HepG2 (cell line): Measurements from ENCODE around the gene FAM193A. TPM values are rescaled to one million over a fixed set of nuclear protein-coding genes. Genes with fewer than 3 reads are reported as not detected.

Experiments
- CAMTA2 ChIP-seq: sonication (generic); formaldehyde crosslinking; IDR thresholded peaks from 2 replicates; pipeline ENCODE4 v1.4.0; 2020; ENCODE audit warnings: mild to moderate bottlenecking, missing genetic modification reagents, borderline replicate concordance
- HINFP ChIP-seq: sonication (generic); formaldehyde crosslinking; IDR thresholded peaks from 2 replicates; pipeline ENCODE4 v1.4.0; 2020; ENCODE audit warnings: low read depth, mild to moderate bottlenecking, missing genetic modification reagents
- HMGXB4 ChIP-seq, 2 experiments: sonication (generic) in 1 of 2; formaldehyde crosslinking in 1 of 2; IDR thresholded peaks; 2 replicates each; pipeline versions ENCODE4 v1.4.0 to v1.6.1; 2018 to 2020; ENCODE audit warnings: missing genetic modification reagents in 2 of 2, borderline replicate concordance in 1 of 2, low read depth in 1 of 2, mild to moderate bottlenecking in 1 of 2, missing biosample characterization in 1 of 2
- HOXA3 ChIP-seq: sonication (generic); formaldehyde crosslinking; IDR thresholded peaks from 2 replicates; pipeline ENCODE4 v1.5.0; 2020; ENCODE audit warnings: missing genetic modification reagents
- RELA ChIP-seq: sonication (generic); formaldehyde crosslinking; IDR thresholded peaks from 2 replicates; pipeline ENCODE4 v1.4.0; 2020; ENCODE audit warnings: missing genetic modification reagents
- SNRNP70 ChIP-seq: fragments of 200-400 bp; formaldehyde crosslinking; IDR thresholded peaks from 2 replicates; pipeline ENCODE4 v1.6.1; 2017; ENCODE audit warnings: mild to moderate bottlenecking, low read depth, low read length, moderate library complexity
- ZNF839 ChIP-seq: sonication (generic); formaldehyde crosslinking; IDR thresholded peaks from 2 replicates; pipeline ENCODE4 v1.4.0; 2020; ENCODE audit warnings: missing genetic modification reagents, mild to moderate bottlenecking, borderline replicate concordance
- ZSCAN12 ChIP-seq: sonication (generic); formaldehyde crosslinking; IDR thresholded peaks from 2 replicates; pipeline ENCODE4 v1.9.0; 2021; ENCODE audit warnings: mild to moderate bottlenecking, missing genetic modification reagents
- polyA plus RNA-seq, 8 experiments: library from polyadenylated mRNA; depleted of rRNA in 3 of 8; stranded (reverse) in 7 of 8; unstranded in 1 of 8; fragments of >200 nt; fragmentation: Illumina TruSeq in 4 of 8; extraction: Trizol in 4 of 8; gene quantifications; 2 replicates each; pipeline versions ENCODE4 v1.2.1 to v1.2.3, GENCODE V29; 2011 to 2016; ENCODE audit warnings: low read depth in 4 of 8, missing spikeins in 1 of 8, mixed read lengths in 1 of 8; ENCODE audit not compliant: insufficient read depth in 1 of 8
- total RNA-seq, 5 experiments: library from RNA; depleted of rRNA; stranded (reverse); fragments of >200 nt; fragmentation: Illumina TruSeq; extraction: Trizol; gene quantifications; 2 replicates each; pipeline ENCODE4 v1.2.3, GENCODE V29; 2016; ENCODE audit warnings: low read depth in 1 of 5
- TF ChIP-seq, protein P1 (sequence below): sonication (generic); formaldehyde crosslinking; IDR thresholded peaks from 2 replicates; pipeline ENCODE4 v1.5.0; 2020; ENCODE audit warnings: missing genetic modification reagents
- TF ChIP-seq, protein P2 (sequence below): sonication (generic); formaldehyde crosslinking; conservative IDR thresholded peaks from 2 replicates; pipeline ENCODE4 v1.4.0; 2020; ENCODE audit warnings: missing genetic modification reagents
- TF ChIP-seq, protein P3 (sequence below): sonication (generic); formaldehyde crosslinking; IDR thresholded peaks from 2 replicates; pipeline ENCODE4 v1.9.0; 2022; ENCODE audit warnings: missing genetic modification reagents, mild to moderate bottlenecking, borderline replicate concordance
- TF ChIP-seq, protein P4 (sequence below): sonication (generic); formaldehyde crosslinking; IDR thresholded peaks from 2 replicates; pipeline ENCODE4 v1.4.0; 2020; ENCODE audit warnings: missing genetic modification reagents, borderline replicate concordance

FAM193A gene
- total and polyA plus RNA-seq, 2 of the 13 experiments (the other 11 are each of a cell fraction or from before 2014, with no cell fraction given): 5.7 to 8.7 TPM

DNA sequence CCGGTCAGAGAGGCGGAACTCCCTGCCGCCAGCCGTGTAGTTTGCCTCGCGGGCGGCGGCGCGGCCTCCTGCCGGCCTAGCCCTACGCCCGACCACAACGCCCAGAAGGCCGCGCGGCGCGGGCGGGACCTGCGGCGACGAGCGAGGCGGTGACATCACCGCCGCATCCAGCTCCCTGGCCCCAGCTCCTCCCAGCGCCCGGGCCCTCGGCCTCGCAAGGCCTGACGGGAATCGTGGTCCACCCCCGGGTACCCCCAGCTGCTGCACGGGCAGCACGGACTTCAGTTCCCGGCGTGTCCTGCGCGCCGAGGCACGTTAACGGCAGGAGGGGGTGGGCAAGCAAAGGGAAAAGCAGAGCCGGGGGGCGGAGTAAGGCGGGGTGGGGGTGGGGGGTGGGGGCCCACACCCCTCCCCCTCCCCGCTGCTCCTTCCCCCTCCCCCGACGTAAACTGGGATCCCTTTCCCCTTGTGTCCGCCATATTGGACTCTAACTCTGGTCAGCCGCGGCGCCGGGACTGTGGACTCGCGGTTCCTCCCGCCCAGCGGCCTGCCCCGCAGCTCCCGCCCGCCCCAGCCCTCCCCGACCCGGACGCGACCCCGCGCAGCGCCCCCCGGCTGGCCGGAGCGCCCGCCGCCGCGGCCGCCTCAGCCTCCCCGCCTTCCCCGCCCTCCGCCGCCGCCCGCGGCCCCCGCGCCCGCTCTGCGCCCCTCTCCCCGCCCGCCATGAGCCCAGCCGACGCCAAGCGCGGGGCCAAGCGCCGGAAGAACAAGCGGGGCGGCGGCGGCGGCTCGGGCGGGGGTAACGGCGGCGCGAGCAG lies at the start of gene FAM193A (continued):
- TF ChIP-seq HOXA3 (CRISPR knock-in tag): peak; percentile 85
- no peak for TF ChIP-seq SNRNP70
- TF ChIP-seq ZSCAN12 (CRISPR knock-in tag): no peak
- no peak for TF ChIP-seq ZNF839 (CRISPR knock-in tag)
- TF ChIP-seq, protein P1, sequence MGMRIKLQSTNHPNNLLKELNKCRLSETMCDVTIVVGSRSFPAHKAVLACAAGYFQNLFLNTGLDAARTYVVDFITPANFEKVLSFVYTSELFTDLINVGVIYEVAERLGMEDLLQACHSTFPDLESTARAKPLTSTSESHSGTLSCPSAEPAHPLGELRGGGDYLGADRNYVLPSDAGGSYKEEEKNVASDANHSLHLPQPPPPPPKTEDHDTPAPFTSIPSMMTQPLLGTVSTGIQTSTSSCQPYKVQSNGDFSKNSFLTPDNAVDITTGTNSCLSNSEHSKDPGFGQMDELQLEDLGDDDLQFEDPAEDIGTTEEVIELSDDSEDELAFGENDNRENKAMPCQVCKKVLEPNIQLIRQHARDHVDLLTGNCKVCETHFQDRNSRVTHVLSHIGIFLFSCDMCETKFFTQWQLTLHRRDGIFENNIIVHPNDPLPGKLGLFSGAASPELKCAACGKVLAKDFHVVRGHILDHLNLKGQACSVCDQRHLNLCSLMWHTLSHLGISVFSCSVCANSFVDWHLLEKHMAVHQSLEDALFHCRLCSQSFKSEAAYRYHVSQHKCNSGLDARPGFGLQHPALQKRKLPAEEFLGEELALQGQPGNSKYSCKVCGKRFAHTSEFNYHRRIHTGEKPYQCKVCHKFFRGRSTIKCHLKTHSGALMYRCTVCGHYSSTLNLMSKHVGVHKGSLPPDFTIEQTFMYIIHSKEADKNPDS (CRISPR knock-in tag): no peak
- TF ChIP-seq RELA: no peak
- TF ChIP-seq, protein P2, sequence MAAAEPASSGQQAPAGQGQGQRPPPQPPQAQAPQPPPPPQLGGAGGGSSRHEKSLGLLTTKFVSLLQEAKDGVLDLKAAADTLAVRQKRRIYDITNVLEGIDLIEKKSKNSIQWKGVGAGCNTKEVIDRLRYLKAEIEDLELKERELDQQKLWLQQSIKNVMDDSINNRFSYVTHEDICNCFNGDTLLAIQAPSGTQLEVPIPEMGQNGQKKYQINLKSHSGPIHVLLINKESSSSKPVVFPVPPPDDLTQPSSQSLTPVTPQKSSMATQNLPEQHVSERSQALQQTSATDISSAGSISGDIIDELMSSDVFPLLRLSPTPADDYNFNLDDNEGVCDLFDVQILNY (CRISPR knock-in tag): no peak
- no peak for TF ChIP-seq CAMTA2 (CRISPR knock-in tag)
- TF ChIP-seq HMGXB4 (CRISPR knock-in tag; IDR thresholded peaks at IDR 0.05; ENCODE audit: borderline replicate concordance in 1 of 2, low read depth in 1 of 2): no peak; a peak in 1 of 4 replicates
- TF ChIP-seq HINFP (CRISPR knock-in tag): no peak
- TF ChIP-seq, protein P3, sequence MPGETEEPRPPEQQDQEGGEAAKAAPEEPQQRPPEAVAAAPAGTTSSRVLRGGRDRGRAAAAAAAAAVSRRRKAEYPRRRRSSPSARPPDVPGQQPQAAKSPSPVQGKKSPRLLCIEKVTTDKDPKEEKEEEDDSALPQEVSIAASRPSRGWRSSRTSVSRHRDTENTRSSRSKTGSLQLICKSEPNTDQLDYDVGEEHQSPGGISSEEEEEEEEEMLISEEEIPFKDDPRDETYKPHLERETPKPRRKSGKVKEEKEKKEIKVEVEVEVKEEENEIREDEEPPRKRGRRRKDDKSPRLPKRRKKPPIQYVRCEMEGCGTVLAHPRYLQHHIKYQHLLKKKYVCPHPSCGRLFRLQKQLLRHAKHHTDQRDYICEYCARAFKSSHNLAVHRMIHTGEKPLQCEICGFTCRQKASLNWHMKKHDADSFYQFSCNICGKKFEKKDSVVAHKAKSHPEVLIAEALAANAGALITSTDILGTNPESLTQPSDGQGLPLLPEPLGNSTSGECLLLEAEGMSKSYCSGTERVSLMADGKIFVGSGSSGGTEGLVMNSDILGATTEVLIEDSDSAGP (CRISPR knock-in tag): no peak
- TF ChIP-seq, protein P4, sequence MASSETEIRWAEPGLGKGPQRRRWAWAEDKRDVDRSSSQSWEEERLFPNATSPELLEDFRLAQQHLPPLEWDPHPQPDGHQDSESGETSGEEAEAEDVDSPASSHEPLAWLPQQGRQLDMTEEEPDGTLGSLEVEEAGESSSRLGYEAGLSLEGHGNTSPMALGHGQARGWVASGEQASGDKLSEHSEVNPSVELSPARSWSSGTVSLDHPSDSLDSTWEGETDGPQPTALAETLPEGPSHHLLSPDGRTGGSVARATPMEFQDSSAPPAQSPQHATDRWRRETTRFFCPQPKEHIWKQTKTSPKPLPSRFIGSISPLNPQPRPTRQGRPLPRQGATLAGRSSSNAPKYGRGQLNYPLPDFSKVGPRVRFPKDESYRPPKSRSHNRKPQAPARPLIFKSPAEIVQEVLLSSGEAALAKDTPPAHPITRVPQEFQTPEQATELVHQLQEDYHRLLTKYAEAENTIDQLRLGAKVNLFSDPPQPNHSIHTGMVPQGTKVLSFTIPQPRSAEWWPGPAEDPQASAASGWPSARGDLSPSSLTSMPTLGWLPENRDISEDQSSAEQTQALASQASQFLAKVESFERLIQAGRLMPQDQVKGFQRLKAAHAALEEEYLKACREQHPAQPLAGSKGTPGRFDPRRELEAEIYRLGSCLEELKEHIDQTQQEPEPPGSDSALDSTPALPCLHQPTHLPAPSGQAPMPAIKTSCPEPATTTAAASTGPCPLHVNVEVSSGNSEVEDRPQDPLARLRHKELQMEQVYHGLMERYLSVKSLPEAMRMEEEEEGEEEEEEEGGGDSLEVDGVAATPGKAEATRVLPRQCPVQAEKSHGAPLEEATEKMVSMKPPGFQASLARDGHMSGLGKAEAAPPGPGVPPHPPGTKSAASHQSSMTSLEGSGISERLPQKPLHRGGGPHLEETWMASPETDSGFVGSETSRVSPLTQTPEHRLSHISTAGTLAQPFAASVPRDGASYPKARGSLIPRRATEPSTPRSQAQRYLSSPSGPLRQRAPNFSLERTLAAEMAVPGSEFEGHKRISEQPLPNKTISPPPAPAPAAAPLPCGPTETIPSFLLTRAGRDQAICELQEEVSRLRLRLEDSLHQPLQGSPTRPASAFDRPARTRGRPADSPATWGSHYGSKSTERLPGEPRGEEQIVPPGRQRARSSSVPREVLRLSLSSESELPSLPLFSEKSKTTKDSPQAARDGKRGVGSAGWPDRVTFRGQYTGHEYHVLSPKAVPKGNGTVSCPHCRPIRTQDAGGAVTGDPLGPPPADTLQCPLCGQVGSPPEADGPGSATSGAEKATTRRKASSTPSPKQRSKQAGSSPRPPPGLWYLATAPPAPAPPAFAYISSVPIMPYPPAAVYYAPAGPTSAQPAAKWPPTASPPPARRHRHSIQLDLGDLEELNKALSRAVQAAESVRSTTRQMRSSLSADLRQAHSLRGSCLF (CRISPR knock-in tag): no peak
